ENCODE measurements around the gene GOLGB1. TPM values are rescaled to one million over a fixed set of nuclear protein-coding genes. Genes with fewer than 3 reads are reported as not detected.
A peak's percentile ranks its signal among the peaks of the same experiment; 100 is the strongest.

GOLGB1 gene
- polyA plus RNA-seq, 2 of the 4 experiments (the other 2 are of a cell fraction): 11.9 to 27.0 TPM

DNA sequence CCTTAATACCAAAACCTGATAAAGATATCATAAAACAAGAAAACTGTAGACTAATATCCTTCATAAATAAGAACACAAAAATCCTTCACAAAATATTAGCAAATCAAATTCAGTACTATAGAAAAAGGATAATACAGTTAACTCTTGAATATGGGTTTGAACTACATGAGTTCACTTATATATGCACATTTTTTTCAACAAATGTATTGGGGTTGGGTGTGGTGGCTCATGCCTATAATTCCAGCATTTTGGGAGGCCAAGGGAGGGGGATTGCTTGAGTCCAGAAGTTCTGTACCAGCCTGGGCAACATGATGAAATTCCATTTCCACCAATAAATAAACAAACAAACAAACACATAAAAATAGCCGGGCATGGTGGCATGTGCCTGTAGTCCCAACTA is 39.2 kb downstream of the GOLGB1 start:
- no peak overlapping the region for H3K4me3 ChIP-seq
- TF ChIP-seq NR3C1 (IDR thresholded peaks at IDR 0.05): no peak
- no peak for TF ChIP-seq MAZ (IDR thresholded peaks at IDR 0.05; ENCODE audit: borderline replicate concordance, low read depth, low read length)
- no peak for TF ChIP-seq CHD2 (IDR thresholded peaks at IDR 0.05; ENCODE audit: low read length, partially characterized antibody)
- no peak for TF ChIP-seq TP53 (CRISPR knock-in tag; IDR thresholded peaks at IDR 0.05)
- TF ChIP-seq RCOR1 (IDR thresholded peaks at IDR 0.05; ENCODE audit: low read depth, low read length): no peak
- no peak for TF ChIP-seq HMGXB4 (CRISPR knock-in tag; IDR thresholded peaks at IDR 0.05; ENCODE audit: borderline replicate concordance)
- TF ChIP-seq, protein P1, sequence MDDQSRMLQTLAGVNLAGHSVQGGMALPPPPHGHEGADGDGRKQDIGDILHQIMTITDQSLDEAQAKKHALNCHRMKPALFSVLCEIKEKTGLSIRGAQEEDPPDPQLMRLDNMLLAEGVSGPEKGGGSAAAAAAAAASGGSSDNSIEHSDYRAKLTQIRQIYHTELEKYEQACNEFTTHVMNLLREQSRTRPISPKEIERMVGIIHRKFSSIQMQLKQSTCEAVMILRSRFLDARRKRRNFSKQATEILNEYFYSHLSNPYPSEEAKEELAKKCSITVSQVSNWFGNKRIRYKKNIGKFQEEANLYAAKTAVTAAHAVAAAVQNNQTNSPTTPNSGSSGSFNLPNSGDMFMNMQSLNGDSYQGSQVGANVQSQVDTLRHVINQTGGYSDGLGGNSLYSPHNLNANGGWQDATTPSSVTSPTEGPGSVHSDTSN (IDR thresholded peaks at IDR 0.05): no peak
- no peak for TF ChIP-seq BHLHE40 (IDR thresholded peaks at IDR 0.05; ENCODE audit: low read depth, low read length)
- TF ChIP-seq MYC (IDR thresholded peaks at IDR 0.05; ENCODE audit: borderline replicate concordance, low read length): no peak
- TF ChIP-seq GATA3 (IDR thresholded peaks at IDR 0.05; ENCODE audit: borderline replicate concordance): no peak
- no peak for TF ChIP-seq CEBPB (IDR thresholded peaks at IDR 0.05)
- no peak for TF ChIP-seq CTCF (IDR thresholded peaks at IDR 0.05)
- no peak for TF ChIP-seq ZFP36 (IDR thresholded peaks at IDR 0.05; ENCODE audit: borderline replicate concordance, partially characterized antibody)
- TF ChIP-seq, protein P2, sequence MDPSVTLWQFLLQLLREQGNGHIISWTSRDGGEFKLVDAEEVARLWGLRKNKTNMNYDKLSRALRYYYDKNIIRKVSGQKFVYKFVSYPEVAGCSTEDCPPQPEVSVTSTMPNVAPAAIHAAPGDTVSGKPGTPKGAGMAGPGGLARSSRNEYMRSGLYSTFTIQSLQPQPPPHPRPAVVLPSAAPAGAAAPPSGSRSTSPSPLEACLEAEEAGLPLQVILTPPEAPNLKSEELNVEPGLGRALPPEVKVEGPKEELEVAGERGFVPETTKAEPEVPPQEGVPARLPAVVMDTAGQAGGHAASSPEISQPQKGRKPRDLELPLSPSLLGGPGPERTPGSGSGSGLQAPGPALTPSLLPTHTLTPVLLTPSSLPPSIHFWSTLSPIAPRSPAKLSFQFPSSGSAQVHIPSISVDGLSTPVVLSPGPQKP (IDR thresholded peaks at IDR 0.05; ENCODE audit: low read depth, low read length): no peak
- TF ChIP-seq MAFK (IDR thresholded peaks at IDR 0.05; ENCODE audit: partially characterized antibody): no peak
- no peak for TF ChIP-seq USF2 (IDR thresholded peaks at IDR 0.05)
- TF ChIP-seq NPAS2 (CRISPR knock-in tag; IDR thresholded peaks at IDR 0.05; ENCODE audit: borderline replicate concordance): no peak
- TF ChIP-seq SMC3 (IDR thresholded peaks at IDR 0.05): no peak
- 89% methylated on average over 1 of the region's 1 CpG for WGBS (ENCODE audit: missing lambda C conversion rate)
- H3K9me3 ChIP-seq: no peaks in the 10 kb centered on the region
- H3K27ac ChIP-seq: no peak overlapping the region
- ChIA-PET POLR2A (no interaction called here), CTCF (interaction anchor here (0.8 kb wide), 1 partner anchor 33 kb away, joined by 3 read pairs; no protein-coding TSS in a partner anchor)
- H3K4me2 ChIP-seq: no peak overlapping the region
- H3K4me1 ChIP-seq: 0 out of 3 replicates have a peak, but pooled peaks cover 6% of the 10 kb centered on the region
- DNase-seq (ENCODE audit: low read depth in 1 of 2, low spot score in 1 of 2) (no peak), FAIRE-seq (peak; percentile 46), ATAC-seq (no peak)

DNA sequence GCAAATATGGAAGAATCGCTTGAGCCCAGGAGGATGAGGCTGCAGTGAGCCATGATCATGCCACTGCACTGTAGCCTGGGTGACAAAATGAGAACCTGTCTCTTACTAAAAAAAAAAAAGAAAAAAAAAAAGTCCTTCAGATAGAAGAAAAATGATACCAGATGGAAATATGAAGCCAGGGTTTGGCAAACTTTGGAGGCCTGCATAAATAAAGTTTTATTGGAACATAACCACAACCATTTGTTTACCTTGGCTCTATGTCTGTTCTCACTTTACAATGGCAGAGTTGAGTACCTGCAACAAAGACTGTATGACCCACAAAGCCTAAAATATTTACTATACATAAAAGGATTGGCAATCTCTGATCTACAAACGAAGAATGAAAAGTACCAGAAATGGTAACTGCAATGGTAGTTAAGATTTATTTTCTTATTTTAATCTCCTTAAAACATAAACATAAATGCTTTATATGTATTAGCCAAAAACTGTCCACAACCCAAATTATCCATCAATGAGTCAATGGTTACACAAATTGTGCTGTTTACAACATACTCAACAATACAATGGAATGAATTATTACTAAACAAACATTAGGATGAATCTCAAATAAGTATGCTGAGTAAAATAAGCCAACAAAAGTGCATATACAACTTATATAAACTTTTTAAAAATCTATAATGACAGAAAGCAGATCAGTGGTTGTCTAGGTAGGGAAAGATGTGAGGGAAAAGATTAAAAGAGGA is 41.8 kb downstream of the GOLGB1 start:
- H3K4me2 ChIP-seq: no peak overlapping the region
- no peak for ATAC-seq
- no peak overlapping the region for H3K4me3 ChIP-seq
- H3K9me3 ChIP-seq: no peaks in the 10 kb centered on the region; the same call in 2 of the 3 replicates
- H3K27ac ChIP-seq: no peak overlapping the region
- FAIRE-seq: no peak
- DNase-seq (ENCODE audit: low read depth in 1 of 2, low spot score in 1 of 2): no peak
- POLR2A ChIA-PET: no interaction called here
- CTCF ChIA-PET: no interaction called here
- WGBS (ENCODE audit: missing lambda C conversion rate): 91% methylated on average over 2 of the region's 2 CpGs
- 0 out of 3 replicates have a peak, but pooled peaks cover 6% of the 10 kb centered on the region for H3K4me1 ChIP-seq
- no peak for TF ChIP-seq RFX5 (IDR thresholded peaks at IDR 0.05)
- TF ChIP-seq E2F6 (IDR thresholded peaks at IDR 0.05; ENCODE audit: borderline replicate concordance, low read depth): no peak
- no peak for TF ChIP-seq REST (IDR thresholded peaks at IDR 0.05)
- no peak for TF ChIP-seq MAZ (IDR thresholded peaks at IDR 0.05; ENCODE audit: borderline replicate concordance, low read depth, low read length)
- TF ChIP-seq PHF8 (IDR thresholded peaks at IDR 0.05; ENCODE audit: borderline replicate concordance, low read depth): no peak
- no peak for TF ChIP-seq CBX8 (IDR thresholded peaks at IDR 0.05)
- no peak for TF ChIP-seq CBX2 (IDR thresholded peaks at IDR 0.05; ENCODE audit: borderline replicate concordance, low read depth)
